Activated CD4-positive, alpha-beta T cell treated with anti-CD3 and anti-CD28 coated beads, Interleukin-2, amount 10 ng/mL, durations not matched to agents 7 days and 5 days (primary cell): ENCODE measurements around the gene DNAL1. TPM values are rescaled to one million over a fixed set of nuclear protein-coding genes. Genes with fewer than 3 reads are reported as not detected.
"Not testable (repeated sequence)": the region's sequence is repeated elsewhere in the genome, so short reads cannot be mapped to it uniquely, and the experiment has no call there.

Source experiments
- CTCF ChIA-PET: fragments of 350-600 bp; sonication (Branson Sonifier 250); formaldehyde crosslinking; loops from one replicate; lab custom pipeline; 2021; ENCODE audit warnings: antibody characterized with exemption; lab: Charles Lee
- POLR2A ChIA-PET: fragments of 350-600 bp; sonication (Branson Sonifier 250); formaldehyde crosslinking; loops from one replicate; lab custom pipeline; 2021; ENCODE audit warnings: antibody characterized with exemption; lab: Charles Lee
- DNase-seq: peaks from one replicate; pipeline ENCODE4 v3.0.0-alpha.2; 2020
- H3K27ac Mint-ChIP-seq: one replicate; pipeline ENCODE4 v1.8.0; 2021; ENCODE audit warnings: mild to moderate bottlenecking, moderate library complexity, mixed read lengths
- H3K27me3 Mint-ChIP-seq: one replicate; pipeline ENCODE4 v1.8.0; 2021; ENCODE audit warnings: mixed read lengths
- H3K36me3 Mint-ChIP-seq: one replicate; pipeline ENCODE4 v1.8.0; 2021; ENCODE audit warnings: low read depth, mixed read lengths
- H3K4me1 Mint-ChIP-seq: one replicate; pipeline ENCODE4 v1.8.0; 2021; ENCODE audit warnings: mixed read lengths
- H3K4me3 Mint-ChIP-seq: one replicate; pipeline ENCODE4 v1.8.0; 2021; ENCODE audit warnings: mild to moderate bottlenecking, moderate library complexity, mixed read lengths
- H3K9me3 Mint-ChIP-seq: one replicate; pipeline ENCODE4 v1.8.0; 2021; ENCODE audit warnings: mixed read lengths
- total RNA-seq, 2 experiments: library from RNA; stranded (reverse); gene quantifications; one replicate each; pipeline ENCODE4 v1.2.3, GENCODE V29; 2021

Gene DNAL1
- total RNA-seq, 2 experiments from 2014 or later = 5.0 to 7.7 TPM

DNA sequence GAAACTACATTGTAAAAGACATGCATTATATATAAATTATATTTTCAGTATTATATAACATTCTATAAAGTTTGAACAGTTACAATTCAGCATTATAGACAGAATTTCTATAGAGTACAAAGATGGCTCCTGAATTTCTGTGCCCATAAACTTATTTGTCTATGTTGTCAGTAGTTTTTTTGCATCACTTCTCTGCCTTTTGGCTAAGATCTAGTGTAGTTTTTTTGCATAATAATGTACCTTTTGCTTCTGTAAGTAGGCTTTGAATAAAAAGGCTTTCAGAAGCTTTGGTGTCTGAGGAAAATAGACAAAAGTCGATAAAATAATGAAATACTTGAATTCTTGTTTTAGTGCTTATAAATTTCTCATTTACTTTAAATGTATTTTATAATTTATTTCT lies 11.1 kb downstream of the DNAL1 start:
- H3K36me3 Mint-ChIP-seq = no peaks in the 10 kb centered on the region
- ChIA-PET CTCF (no interaction called here), POLR2A (no interaction called here)
- no peak overlapping the region for H3K4me3 Mint-ChIP-seq
- no peaks in the 10 kb centered on the region for H3K4me1 Mint-ChIP-seq
- DNase-seq = no peak
- H3K27ac Mint-ChIP-seq = no peak overlapping the region
- no peaks in the 10 kb centered on the region for H3K9me3 Mint-ChIP-seq
- H3K27me3 Mint-ChIP-seq = no peaks in the 10 kb centered on the region

DNA sequence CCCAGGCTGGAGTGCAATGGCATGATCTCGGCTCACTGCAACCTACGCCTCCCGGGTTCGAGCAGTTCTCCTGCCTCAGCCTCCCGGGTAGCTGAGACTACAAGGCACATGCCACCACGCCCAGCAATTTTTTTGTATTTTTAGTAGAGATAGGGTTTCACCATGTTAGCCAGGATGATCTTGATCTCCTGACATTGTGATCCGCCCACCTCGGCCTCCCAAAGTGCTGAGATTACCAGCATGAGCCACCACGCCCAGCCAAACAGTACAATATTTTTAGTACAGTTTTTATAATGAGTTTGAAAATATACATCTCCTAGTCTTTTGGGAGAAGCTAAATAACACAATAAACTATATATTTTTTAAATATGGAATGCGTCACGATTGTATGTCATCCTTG lies 14.4 kb downstream of the DNAL1 start:
- H3K4me3 Mint-ChIP-seq, H3K9me3 Mint-ChIP-seq, H3K27ac Mint-ChIP-seq, DNase-seq, H3K4me1 Mint-ChIP-seq, H3K36me3 Mint-ChIP-seq, H3K27me3 Mint-ChIP-seq, POLR2A ChIA-PET: not testable (repeated sequence)
- CTCF ChIA-PET = interaction anchor here (0.7 kb wide), 1 partner anchor 68 kb away, joined by 3 read pairs; no protein-coding TSS in a partner anchor

- H3K36me3 Mint-ChIP-seq = no peaks in the 10 kb centered on the region
- ChIA-PET CTCF (interaction anchor here (0.8 kb wide), 1 partner anchor 9 kb away, joined by 3 read pairs; no protein-coding TSS in a partner anchor), POLR2A (no interaction called here)
- no peak overlapping the region for H3K4me3 Mint-ChIP-seq
- H3K9me3 Mint-ChIP-seq = no peaks in the 10 kb centered on the region
- no peaks in the 10 kb centered on the region for H3K4me1 Mint-ChIP-seq
- no peaks in the 10 kb centered on the region for H3K27me3 Mint-ChIP-seq
- no peak overlapping the region for H3K27ac Mint-ChIP-seq
- no peak for DNase-seq
Measured at GRCh38 chr14:73660511-73660910, 15.7 kb downstream of the DNAL1 start.

DNA sequence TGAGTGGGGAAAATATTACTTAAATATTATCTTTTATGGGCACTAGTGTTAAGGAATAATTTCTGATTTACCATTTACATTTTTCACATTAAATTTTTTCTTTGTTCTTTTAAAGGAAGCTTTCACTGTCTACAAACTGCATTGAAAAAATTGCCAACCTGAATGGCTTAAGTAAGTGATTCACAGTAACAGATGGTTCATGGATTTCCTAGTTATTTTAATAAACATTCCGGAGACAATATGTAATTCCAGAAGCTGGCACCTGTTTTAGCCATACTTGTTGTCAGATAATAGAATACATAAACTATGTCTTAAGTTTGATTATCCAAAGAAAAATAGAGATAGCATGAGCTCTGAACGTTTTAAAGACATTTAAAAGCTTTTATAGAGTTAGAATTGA lies 17.1 kb downstream of the DNAL1 start:
- no peak overlapping the region for H3K27ac Mint-ChIP-seq
- no peaks in the 10 kb centered on the region for H3K36me3 Mint-ChIP-seq
- no peaks in the 10 kb centered on the region for H3K4me1 Mint-ChIP-seq
- CTCF ChIA-PET = interaction anchor here (0.6 kb wide), 2 partner anchors 15 to 75 kb away, joined by 3 read pairs; no protein-coding TSS in a partner anchor
- POLR2A ChIA-PET = no interaction called here
- no peaks in the 10 kb centered on the region for H3K9me3 Mint-ChIP-seq
- no peaks in the 10 kb centered on the region for H3K27me3 Mint-ChIP-seq
- DNase-seq = no peak
- H3K4me3 Mint-ChIP-seq = no peak overlapping the region

DNA sequence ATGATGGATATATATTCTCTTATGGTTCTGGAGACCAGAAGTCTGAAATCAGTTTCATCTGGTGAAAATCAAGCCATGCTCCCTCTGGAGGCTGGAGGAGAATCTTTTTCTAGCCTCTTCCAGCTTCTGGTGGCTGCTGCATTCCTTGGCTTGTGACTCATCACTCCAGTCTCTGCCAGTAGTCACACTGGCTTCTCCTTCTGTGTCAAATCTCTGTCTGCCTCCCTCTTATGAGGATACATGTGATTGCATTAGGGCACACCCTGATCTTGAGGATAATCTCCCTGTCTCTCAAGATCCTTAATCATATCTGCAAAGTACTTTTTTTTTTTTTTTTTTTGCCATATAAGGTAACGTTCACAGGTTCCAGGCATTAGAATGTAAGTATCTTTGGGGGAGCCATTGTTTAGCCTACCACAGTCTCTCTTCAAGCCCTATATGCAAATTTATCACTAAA lies 17.7 kb downstream of the DNAL1 start:
- Mint-ChIP-seq H3K27ac (no peak overlapping the region), H3K4me1 (no peaks in the 10 kb centered on the region), H3K9me3 (no peaks in the 10 kb centered on the region), H3K27me3 (no peaks in the 10 kb centered on the region), H3K4me3 (no peak overlapping the region), H3K36me3 (no peaks in the 10 kb centered on the region)
- ChIA-PET CTCF (no interaction called here), POLR2A (no interaction called here)
- DNase-seq = no peak

- Mint-ChIP-seq H3K36me3 (no peaks in the 10 kb centered on the region), H3K27me3 (no peaks in the 10 kb centered on the region), H3K27ac (no peak overlapping the region), H3K4me1 (no peaks in the 10 kb centered on the region), H3K9me3 (no peaks in the 10 kb centered on the region), H3K4me3 (no peak overlapping the region)
- POLR2A ChIA-PET = no interaction called here
- CTCF ChIA-PET = interaction anchor here (0.5 to 1.4 kb wide), 2 partner anchors 13 to 18 kb away, joined by 3 to 4 read pairs; no protein-coding TSS in a partner anchor
- no peak for DNase-seq
Measured at GRCh38 chr14:73663548-73664212, 18.9 kb downstream of the DNAL1 start.

GRCh38 chr14:73665130-73665529 lies 20.3 kb downstream of the DNAL1 start:
- H3K9me3 Mint-ChIP-seq = no peaks in the 10 kb centered on the region
- DNase-seq = no peak
- H3K27me3 Mint-ChIP-seq = no peaks in the 10 kb centered on the region
- ChIA-PET POLR2A (no interaction called here), CTCF (interaction anchor here (0.6 kb wide), 2 partner anchors 12 to 107 kb away, joined by 3 read pairs; no protein-coding TSS in a partner anchor)
- no peaks in the 10 kb centered on the region for H3K36me3 Mint-ChIP-seq
- no peak overlapping the region for H3K27ac Mint-ChIP-seq
- H3K4me3 Mint-ChIP-seq = no peak overlapping the region
- no peaks in the 10 kb centered on the region for H3K4me1 Mint-ChIP-seq

GRCh38 chr14:73666583-73666982 lies 21.8 kb downstream of the DNAL1 start:
- Mint-ChIP-seq H3K9me3 (no peaks in the 10 kb centered on the region), H3K4me3 (no peak overlapping the region), H3K36me3 (no peaks in the 10 kb centered on the region), H3K27ac (no peak overlapping the region), H3K27me3 (no peaks in the 10 kb centered on the region), H3K4me1 (no peaks in the 10 kb centered on the region)
- ChIA-PET CTCF (no interaction called here), POLR2A (no interaction called here)
- no peak for DNase-seq

DNA sequence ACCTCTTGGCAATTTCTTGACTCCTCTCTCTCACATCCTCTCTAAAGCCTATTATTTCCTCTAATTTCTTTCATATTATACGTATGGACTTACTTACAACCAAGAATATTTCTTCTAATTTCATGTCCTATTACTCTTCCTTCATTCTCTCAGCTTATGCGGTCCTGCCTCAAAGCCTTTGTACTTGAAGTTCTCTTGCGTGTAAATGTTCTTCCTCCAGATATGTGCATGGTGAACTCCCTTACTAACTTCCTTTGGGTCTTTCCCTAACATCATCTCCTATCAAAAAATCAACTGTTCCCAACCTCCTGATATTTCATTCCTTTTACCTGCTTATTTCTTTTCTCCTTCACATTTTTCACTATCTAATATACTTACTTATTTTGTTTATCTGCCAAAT lies 23.1 kb downstream of the DNAL1 start:
- H3K4me3 Mint-ChIP-seq = no peak overlapping the region
- ChIA-PET POLR2A (no interaction called here), CTCF (no interaction called here)
- no peak overlapping the region for H3K27ac Mint-ChIP-seq
- H3K4me1 Mint-ChIP-seq = no peaks in the 10 kb centered on the region
- no peaks in the 10 kb centered on the region for H3K36me3 Mint-ChIP-seq
- no peak for DNase-seq
- H3K27me3 Mint-ChIP-seq = no peaks in the 10 kb centered on the region
- no peaks in the 10 kb centered on the region for H3K9me3 Mint-ChIP-seq

DNA sequence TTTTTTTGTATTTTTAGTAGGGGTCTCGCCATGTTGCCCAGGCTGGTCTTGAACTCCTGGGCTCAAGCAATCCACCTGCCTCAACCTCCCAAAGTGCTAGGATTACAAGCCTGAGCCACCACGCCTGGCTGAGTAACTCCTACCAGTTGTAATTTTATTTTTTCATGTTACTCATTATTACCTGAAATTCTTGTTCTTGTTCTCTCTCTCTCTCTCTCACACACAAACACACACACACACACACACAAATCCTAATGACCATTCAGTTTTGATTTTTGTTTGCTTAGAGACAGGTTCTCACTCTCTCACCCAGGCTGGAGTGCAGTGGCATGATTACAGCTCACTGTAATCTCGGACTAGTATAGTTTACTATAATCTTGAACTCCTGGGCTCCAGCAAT lies 30.2 kb downstream of the DNAL1 start:
- Mint-ChIP-seq H3K4me1 (no peaks in the 10 kb centered on the region), H3K36me3 (no peaks in the 10 kb centered on the region), H3K27me3 (no peaks in the 10 kb centered on the region), H3K4me3 (no peak overlapping the region), H3K9me3 (no peaks in the 10 kb centered on the region), H3K27ac (no peak overlapping the region)
- DNase-seq = no peak
- CTCF ChIA-PET = no interaction called here
- POLR2A ChIA-PET = interaction anchor here (0.6 kb wide), 1 partner anchor 123 kb away, joined by 4 read pairs; no protein-coding TSS in a partner anchor

- CTCF ChIA-PET = no interaction called here
- H3K27me3 Mint-ChIP-seq = no peaks in the 10 kb centered on the region
- no peak overlapping the region for H3K4me3 Mint-ChIP-seq
- no peaks in the 10 kb centered on the region for H3K4me1 Mint-ChIP-seq
- H3K9me3 Mint-ChIP-seq = no peaks in the 10 kb centered on the region
- no peak for DNase-seq
- POLR2A ChIA-PET = no interaction called here
- H3K36me3 Mint-ChIP-seq = no peaks in the 10 kb centered on the region
- no peak overlapping the region for H3K27ac Mint-ChIP-seq
Measured at GRCh38 chr14:73678698-73679097, 33.9 kb downstream of the DNAL1 start.

GRCh38 chr14:73680821-73681220 lies 36.0 kb downstream of the DNAL1 start:
- POLR2A ChIA-PET = no interaction called here
- H3K4me1 Mint-ChIP-seq = no peaks in the 10 kb centered on the region
- H3K4me3 Mint-ChIP-seq = no peak overlapping the region
- H3K27ac Mint-ChIP-seq = no peak overlapping the region
- H3K36me3 Mint-ChIP-seq = peaks cover 1% of the 10 kb centered on the region
- no peaks in the 10 kb centered on the region for H3K9me3 Mint-ChIP-seq
- CTCF ChIA-PET = interaction anchor here (0.6 to 1.3 kb wide), 2 partner anchors 13 to 17 kb away, joined by 3 read pairs; no protein-coding TSS in a partner anchor
- H3K27me3 Mint-ChIP-seq = no peaks in the 10 kb centered on the region
- DNase-seq = no peak

DNA sequence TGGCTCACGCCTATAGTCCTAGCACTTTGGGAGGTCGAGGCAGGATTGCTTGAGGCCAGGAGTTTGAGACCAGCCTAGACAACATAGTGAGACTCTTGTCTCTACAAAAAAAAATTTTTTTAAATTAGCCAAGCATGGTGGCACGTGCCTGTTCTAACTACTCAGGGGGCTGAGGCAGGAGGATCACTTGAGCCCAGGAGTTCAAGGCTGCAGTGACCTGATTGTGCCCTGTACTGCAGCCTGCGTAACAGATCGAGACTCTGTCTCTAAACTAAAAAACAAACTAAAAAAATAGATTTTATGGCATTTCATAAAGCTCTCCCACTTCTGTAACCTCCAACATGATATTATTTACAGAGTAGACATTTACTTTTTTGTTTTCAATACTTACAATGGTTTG lies 39.8 kb downstream of the DNAL1 start:
- ChIA-PET POLR2A (no interaction called here), CTCF (no interaction called here)
- H3K27me3 Mint-ChIP-seq = no peaks in the 10 kb centered on the region

More for the DNA sequence above, 39.8 kb downstream of the DNAL1 start:
- no peak overlapping the region for H3K4me3 Mint-ChIP-seq
- H3K4me1 Mint-ChIP-seq = no peaks in the 10 kb centered on the region
- H3K36me3 Mint-ChIP-seq = peaks cover 1% of the 10 kb centered on the region
- no peak for DNase-seq
- no peaks in the 10 kb centered on the region for H3K9me3 Mint-ChIP-seq
- H3K27ac Mint-ChIP-seq = no peak overlapping the region
